K562 (cell line): Measurements from ENCODE around the gene SPPL3. TPM values are rescaled to one million over a fixed set of nuclear protein-coding genes. Genes with fewer than 3 reads are reported as not detected.

Source experiments
- C11orf30 ChIP-seq: fragments of 450-650 bp; IDR thresholded peaks from 2 replicates; pipeline ENCODE4 v1.6.1; 2016; ENCODE audit warnings: low read depth, mild to moderate bottlenecking
- COPS2 ChIP-seq: fragments of 450-650 bp; conservative IDR thresholded peaks from 2 replicates; pipeline ENCODE4 v1.6.1; 2016; ENCODE audit warnings: mild to moderate bottlenecking, moderate library complexity
- CREB1 ChIP-seq, 2 experiments: sonication (generic) in 1 of 2; formaldehyde crosslinking in 1 of 2; IDR thresholded peaks; 2 replicates each; pipeline versions ENCODE4 v1.6.1 to v1.8.0; 2012 to 2022; ENCODE audit warnings: inconsistent platforms in 1 of 2, mild to moderate bottlenecking in 1 of 2, missing genetic modification reagents in 1 of 2, moderate library complexity in 1 of 2
- EP400 ChIP-seq: fragments of 450-650 bp; IDR thresholded peaks from 2 replicates; pipeline ENCODE4 v1.6.1; 2017; ENCODE audit warnings: antibody characterized with exemption, mild to moderate bottlenecking, moderate library complexity
- FUS ChIP-seq: fragments of 200-400 bp; formaldehyde crosslinking; optimal IDR thresholded peaks from 2 replicates; pipeline ENCODE3; 2017; ENCODE audit warnings: low read depth, low read length
- NFIC ChIP-seq: fragments of 450-650 bp; IDR thresholded peaks from 2 replicates; pipeline ENCODE4 v1.6.1; 2017; ENCODE audit warnings: mild to moderate bottlenecking, inconsistent platforms
- POLR2G ChIP-seq: fragments of 200-400 bp; formaldehyde crosslinking; IDR thresholded peaks from 2 replicates; pipeline ENCODE4 v1.6.1; 2017; ENCODE audit warnings: low read depth, mild to moderate bottlenecking, antibody characterized with exemption, low read length, moderate library complexity
- POLR2H ChIP-seq: IDR thresholded peaks from 2 replicates; pipeline ENCODE4 v1.6.1; 2016; ENCODE audit warnings: missing genetic modification characterization, low read depth, mild to moderate bottlenecking, control low read depth, missing compliant biosample characterization, moderate library complexity
- RBM34 ChIP-seq: fragments of 200-400 bp; formaldehyde crosslinking; IDR thresholded peaks from 2 replicates; pipeline ENCODE4 v1.6.1; 2018; ENCODE audit warnings: low read length, borderline replicate concordance; ENCODE audit not compliant: insufficient read depth
- REST ChIP-seq, 2 experiments: fragments of 450-650 bp; formaldehyde crosslinking in 1 of 2; IDR thresholded peaks; 2 replicates each; pipeline versions ENCODE4 v1.4.0 to v1.6.1; 2014 to 2020; ENCODE audit warnings: mild to moderate bottlenecking in 2 of 2, borderline replicate concordance in 1 of 2, low read depth in 1 of 2
- RFX1 ChIP-seq: fragments of 450-650 bp; IDR thresholded peaks from 2 replicates; pipeline ENCODE4 v1.6.1; 2016; ENCODE audit warnings: mild to moderate bottlenecking, moderate library complexity
- SETDB1 ChIP-seq: IDR thresholded peaks from one replicate; pipeline ENCODE4 v1.6.1; 2012; ENCODE audit warnings: low read length, control low read depth, inconsistent platforms
- SFPQ ChIP-seq: fragments of 200-400 bp; formaldehyde crosslinking; IDR thresholded peaks from 2 replicates; pipeline ENCODE4 v1.6.1; 2017; ENCODE audit warnings: mild to moderate bottlenecking, low read depth, low read length, moderate library complexity
- ZNF277 ChIP-seq: fragments of 250-450 bp; sonication (Bioruptor Pico); IDR thresholded peaks from 2 replicates; pipeline ENCODE4 v1.8.0; 2022; ENCODE audit warnings: inconsistent platforms, mild to moderate bottlenecking, moderate library complexity, borderline replicate concordance
- ZNF696 ChIP-seq: fragments of 250-450 bp; sonication (Bioruptor Pico); conservative IDR thresholded peaks from 2 replicates; pipeline ENCODE4 v1.4.0; 2020; ENCODE audit warnings: mild to moderate bottlenecking, moderate library complexity
- polyA plus RNA-seq, 8 experiments: library from polyadenylated mRNA; depleted of rRNA in 4 of 8; stranded (reverse) in 5 of 8; unstranded in 3 of 8; fragments of >200 nt; fragmentation: Nextera tagmentation in 2 of 8; fragmentation: Illumina TruSeq in 1 of 8; extraction: Ambion mirVana in 2 of 8; extraction: Trizol in 1 of 8; gene quantifications; 2 replicates each; pipeline versions ENCODE4 v1.2.1 to v1.2.3, GENCODE V29; 2011 to 2014; ENCODE audit warnings: inconsistent platforms in 1 of 8, missing spikeins in 1 of 8
- total RNA-seq, 7 experiments: library from RNA; depleted of rRNA in 6 of 7; stranded (reverse); fragments of >200 nt in 6 of 7; fragmentation: Illumina TruSeq in 2 of 7; extraction: Trizol in 2 of 7; gene quantifications; 2 replicates each; pipeline versions ENCODE4 v1.2.1 to v1.2.3, GENCODE V29; 2011 to 2021; ENCODE audit warnings: low replicate concordance in 1 of 7

The SPPL3 gene
- total and polyA plus RNA-seq, 9 of the 15 experiments (the other 6 are each of a cell fraction or from before 2014, with no cell fraction given) = 2.9 to 32.1 (median 7.1) TPM

- TF ChIP-seq SFPQ (no peak), REST (IDR thresholded peaks at IDR 0.05; ENCODE audit: borderline replicate concordance) (peak; percentile 97), REST (CRISPR knock-in tag; IDR thresholded peaks at IDR 0.05; ENCODE audit: low read depth) (no peak), COPS2 (no peak), ZNF696 (CRISPR knock-in tag) (no peak), ZNF277 (CRISPR knock-in tag) (no peak), RFX1 (no peak), C11orf30 (0 out of 2 replicates have a peak, but pooled peaks have one; percentile 14), POLR2H (tag) (no peak), FUS (no peak), POLR2G (peak; percentile 67), NFIC (0 out of 2 replicates have a peak, but pooled peaks have one; percentile 19), RBM34 (no peak), CREB1 (IDR thresholded peaks at IDR 0.05) (no peak; the same call in 1 of the 2 replicates), CREB1 (CRISPR knock-in tag; IDR thresholded peaks at IDR 0.05) (peak; percentile 40; the same call in 1 of the 2 replicates), SETDB1 (no peak), EP400 (peak; percentile 23; the same call in 1 of the 2 replicates)
These were observed at the start of gene SPPL3 (continued) for GRCh38 chr12:120904197-120904773.
